Umbilical cord (tissue), 2 donors: ENCODE data around the gene VGLL3. TPM values are rescaled to one million over a fixed set of nuclear protein-coding genes. Genes with fewer than 3 reads are reported as not detected.

ENCODE experiments used
- DNase-seq: peaks from one replicate; pipeline ENCODE4 v3.0.0-alpha.2; 2015; ENCODE audit warnings: low spot score
- total RNA-seq: library from RNA; depleted of rRNA; stranded (reverse); fragments of >200 nt; gene quantifications from one replicate; pipeline ENCODE4 v1.2.3, GENCODE V29; 2014; ENCODE audit warnings: low replicate concordance; ENCODE audit not compliant: insufficient read depth

Gene VGLL3
- total RNA-seq, 1 donor from 2014 or later = 116 TPM

DNA sequence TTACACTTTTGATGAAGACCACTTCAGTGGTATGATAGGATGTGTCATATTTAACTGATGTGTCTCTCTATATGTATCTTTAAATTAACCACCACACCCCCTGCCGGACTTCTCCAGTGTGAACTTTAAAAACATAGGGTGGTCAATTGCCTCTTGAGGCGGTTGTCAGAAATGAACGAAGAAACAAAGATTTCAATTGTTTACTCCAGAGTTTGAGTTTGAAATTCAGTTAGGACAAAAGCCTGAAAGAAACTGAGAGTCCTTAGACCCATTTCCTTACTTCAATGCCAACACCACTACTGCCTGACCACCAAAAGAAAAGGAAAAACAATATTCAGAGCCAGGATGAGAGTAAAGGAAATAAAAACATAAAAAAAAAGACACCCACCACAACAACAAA, 40.2 kb downstream of the VGLL3 start:
- DNase-seq = no peak

- no peak for DNase-seq
Observed at GRCh38 chr3:86949850-86950249, 41.1 kb downstream of the VGLL3 start.

- no peak for DNase-seq
Observed at GRCh38 chr3:86948822-86949221, 42.1 kb downstream of the VGLL3 start.

DNA sequence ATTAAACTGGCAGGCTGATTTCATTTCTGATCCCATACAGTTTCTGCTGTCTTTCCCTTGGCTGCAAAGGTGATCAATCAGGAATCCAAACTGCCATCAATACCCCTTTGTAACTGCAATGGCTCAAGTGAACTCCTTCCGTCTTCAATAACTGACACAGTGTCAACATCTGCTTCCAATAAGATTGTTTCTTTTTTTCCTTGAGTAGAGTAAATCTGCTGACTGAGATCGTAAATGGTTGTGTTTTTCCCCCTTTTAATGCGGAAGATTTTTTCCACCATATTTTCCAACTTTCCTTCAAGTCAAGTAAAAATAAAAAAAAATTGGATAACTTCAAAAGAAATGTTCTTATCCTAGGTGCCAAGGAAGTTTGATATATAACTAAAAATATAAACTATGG, 48.7 kb downstream of the VGLL3 start:
- no peak for DNase-seq

DNA sequence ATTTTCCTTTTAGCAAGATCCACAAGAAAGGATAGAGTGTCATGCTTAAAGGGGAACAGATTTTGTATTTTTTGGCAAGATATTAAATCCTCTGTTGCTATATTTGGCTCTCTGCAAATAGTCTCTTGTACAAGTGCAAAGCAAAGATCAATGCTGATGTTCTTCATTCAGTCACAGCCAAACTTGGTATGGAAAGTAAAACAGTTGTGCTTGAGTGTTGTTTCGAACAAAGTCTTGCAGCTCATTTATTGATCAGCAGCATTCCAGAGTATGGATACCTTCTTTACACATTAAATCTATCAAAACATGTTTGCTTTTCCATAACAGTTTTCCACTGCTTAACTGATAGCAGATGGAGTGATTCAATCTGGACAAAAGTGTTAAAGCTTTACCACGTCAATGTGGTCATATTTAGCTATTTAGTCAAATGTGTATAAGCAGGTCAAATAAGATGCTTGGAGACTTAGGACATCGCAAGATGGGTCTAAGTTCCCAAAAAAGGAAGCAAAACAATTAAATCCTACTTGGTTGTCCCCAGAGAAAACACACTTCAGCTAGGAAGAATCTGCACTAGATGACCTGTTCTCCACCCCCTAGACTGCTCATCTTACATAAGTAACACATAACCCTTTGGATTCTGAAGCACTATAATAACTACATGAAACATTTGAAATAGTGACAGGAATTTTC, 52.4 kb downstream of the VGLL3 start:
- peak; percentile 22 for DNase-seq

DNA sequence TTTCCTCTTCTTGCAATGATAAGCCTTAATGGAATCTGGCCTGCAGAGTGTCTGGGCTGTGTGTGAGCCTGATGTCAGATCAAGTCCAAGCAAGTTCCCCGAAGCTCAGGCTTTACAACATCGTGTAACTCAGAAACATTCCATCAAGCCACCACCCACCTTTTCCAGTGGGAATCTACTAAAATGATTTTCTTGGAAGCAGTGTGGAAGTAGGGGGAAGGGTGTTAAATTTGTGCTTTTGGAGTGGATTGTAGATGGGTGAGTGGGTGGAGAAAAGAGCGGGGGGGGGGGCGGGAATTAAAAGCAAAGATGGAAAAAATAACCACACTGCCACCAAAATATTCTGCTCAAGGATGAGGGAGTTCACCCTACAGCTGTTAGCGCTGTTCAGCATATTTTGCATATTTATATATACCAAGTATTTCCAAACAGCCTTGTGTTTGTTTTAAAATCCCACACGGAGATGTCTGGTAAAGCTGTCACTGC, 53.6 kb downstream of the VGLL3 start:
- peak; percentile 79 for DNase-seq

- DNase-seq = no peak
Observed at GRCh38 chr3:86934851-86935250, 56.1 kb downstream of the VGLL3 start.

GRCh38 chr3:86930831-86931230, 60.1 kb downstream of the VGLL3 start:
- DNase-seq = no peak

DNA sequence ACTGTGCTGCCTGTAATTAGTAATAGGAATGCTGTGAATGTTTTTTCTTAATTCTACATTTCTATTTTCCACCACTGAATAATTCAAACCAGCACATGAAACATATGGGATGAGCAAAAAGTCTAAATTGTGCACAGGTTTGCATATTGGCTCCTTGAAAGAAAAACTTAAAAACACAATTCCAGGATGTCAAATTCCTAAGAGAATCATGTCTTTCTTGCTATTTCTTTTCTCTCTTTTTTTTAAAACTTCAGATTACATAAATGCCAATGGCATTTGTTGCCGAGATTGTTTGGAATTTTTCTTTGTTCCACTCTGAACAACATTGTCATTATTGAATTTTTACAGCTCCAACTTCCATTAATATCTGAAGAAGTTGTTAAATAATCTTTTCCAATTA, 60.8 kb downstream of the VGLL3 start:
- no peak for DNase-seq

DNA sequence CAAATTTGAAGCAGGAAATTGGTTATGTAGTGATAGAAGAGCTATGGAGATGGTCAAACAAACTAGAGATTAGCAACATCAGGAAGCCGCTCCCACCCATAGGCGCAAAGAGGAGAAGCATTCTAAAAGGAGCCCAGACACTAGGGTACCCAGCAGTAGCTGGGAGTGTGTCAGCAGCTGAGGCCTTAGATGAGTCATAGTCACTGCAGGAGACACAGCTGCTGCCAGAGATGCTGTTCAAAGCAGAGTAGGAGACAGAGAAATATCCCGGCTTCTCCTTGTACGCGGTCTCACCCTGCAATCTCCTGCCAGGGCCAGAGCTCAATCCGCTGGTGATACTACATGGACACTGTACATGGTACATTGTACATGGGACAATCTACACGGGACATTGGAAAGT, 61.9 kb downstream of the VGLL3 start:
- no peak for DNase-seq

- DNase-seq = peak; percentile 32
Observed at GRCh38 chr3:86923071-86923491, 67.9 kb downstream of the VGLL3 start.

- DNase-seq = no peak
Observed at GRCh38 chr3:86921971-86922680, 68.8 kb downstream of the VGLL3 start.

- no peak for DNase-seq
Observed at GRCh38 chr3:86914670-86915069, 76.3 kb downstream of the VGLL3 start.

DNA sequence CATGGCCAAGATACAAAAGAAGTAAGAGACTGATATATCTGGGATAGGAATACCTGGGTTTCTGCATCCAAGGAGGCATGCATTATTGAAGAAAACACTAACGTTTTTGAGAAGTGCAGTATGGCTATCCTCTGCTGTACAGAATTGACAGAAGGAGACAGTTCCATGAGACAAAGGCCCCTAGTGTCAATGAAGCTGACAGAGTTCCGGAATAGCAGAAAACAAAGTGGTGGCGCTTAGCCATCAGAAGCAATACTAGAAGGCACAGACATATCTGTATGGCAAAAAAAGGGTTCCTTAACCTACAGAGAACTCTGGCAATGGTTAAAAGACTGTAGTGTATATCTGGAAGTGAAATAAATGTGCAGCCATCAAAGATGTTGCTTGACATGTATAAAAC, 77.8 kb downstream of the VGLL3 start:
- DNase-seq = no peak

- DNase-seq = no peak
Observed at GRCh38 chr3:86895202-86895601, 95.7 kb downstream of the VGLL3 start.

DNA sequence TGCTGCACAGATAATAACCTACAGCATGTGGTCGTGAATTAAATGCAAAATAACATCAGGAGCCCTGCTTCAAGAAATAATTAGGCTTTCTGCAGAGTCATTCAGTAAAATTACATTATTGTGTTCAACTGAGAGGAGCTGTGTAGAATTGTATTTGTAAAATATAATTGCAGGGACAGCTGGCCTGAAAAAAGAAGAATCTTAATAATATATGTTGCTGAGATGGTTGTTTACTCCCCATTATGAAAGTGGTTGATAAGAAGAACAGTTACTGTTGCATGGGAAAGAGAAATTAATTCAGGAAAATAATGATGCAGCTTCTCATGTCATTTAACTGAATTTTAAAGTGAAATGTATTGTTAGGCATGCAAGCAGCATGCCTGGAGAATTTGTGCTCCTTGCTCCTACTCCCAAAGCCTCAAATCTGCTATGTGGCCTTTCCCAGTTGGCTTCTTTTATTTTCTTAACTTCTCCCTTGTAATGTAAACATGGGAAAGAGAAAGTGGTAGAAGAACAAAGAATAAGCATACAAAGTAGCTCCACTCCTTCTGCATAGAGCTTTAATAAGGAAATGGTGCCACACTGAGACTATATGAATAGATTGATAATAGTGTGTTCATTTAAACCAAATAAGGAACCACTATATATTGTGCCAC, 100.1 kb downstream of the VGLL3 start:
- DNase-seq = no peak

Other genes with a start within 250 kb of the VGLL3 start
- gene CHMP2B, start 236.2 kb upstream of the VGLL3 start, total RNA-seq = 40.4 TPM